ENCODE results near the gene MYO3B. TPM values are rescaled to one million over a fixed set of nuclear protein-coding genes. Genes with fewer than 3 reads are reported as not detected.

The MYO3B gene
- total RNA-seq, 1 donor from 2014 or later: not detected

- Mint-ChIP-seq H3K9me3 (ENCODE audit: low read depth) (no peaks in the 10 kb centered on the region), H3K27ac (ENCODE audit: unreplicated experiment) (no peak overlapping the region), H3K27me3 (ENCODE audit: low read depth) (peaks cover 16% of the 10 kb centered on the region), H3K36me3 (ENCODE audit: low read depth) (no peaks in the 10 kb centered on the region), H3K4me3 (ENCODE audit: unreplicated experiment) (no peak overlapping the region), H3K4me1 (ENCODE audit: low read depth) (peaks cover 4% of the 10 kb centered on the region)
- DNase-seq (ENCODE audit: low spot score): no peak
- no peak for TF ChIP-seq CTCF (IDR thresholded peaks at IDR 0.05)
Observed at GRCh38 chr2:170359466-170359865, 181.5 kb downstream of the MYO3B start.

- no peak overlapping the region for H3K4me3 Mint-ChIP-seq (ENCODE audit: unreplicated experiment)
- TF ChIP-seq CTCF (IDR thresholded peaks at IDR 0.05): no peak
- H3K9me3 Mint-ChIP-seq (ENCODE audit: low read depth): no peaks in the 10 kb centered on the region
- H3K36me3 Mint-ChIP-seq (ENCODE audit: low read depth): no peaks in the 10 kb centered on the region
- peaks cover 4% of the 10 kb centered on the region for H3K4me1 Mint-ChIP-seq (ENCODE audit: low read depth)
- no peak for DNase-seq (ENCODE audit: low spot score)
- H3K27ac Mint-ChIP-seq (ENCODE audit: unreplicated experiment): no peak overlapping the region
- peaks cover 27% of the 10 kb centered on the region for H3K27me3 Mint-ChIP-seq (ENCODE audit: low read depth)
Observed at GRCh38 chr2:170360546-170361089, 182.7 kb downstream of the MYO3B start.

- Mint-ChIP-seq H3K36me3 (ENCODE audit: low read depth) (no peaks in the 10 kb centered on the region), H3K4me1 (ENCODE audit: low read depth) (peaks cover 4% of the 10 kb centered on the region), H3K27me3 (ENCODE audit: low read depth) (peaks cover 32% of the 10 kb centered on the region), H3K4me3 (ENCODE audit: unreplicated experiment) (no peak overlapping the region), H3K27ac (ENCODE audit: unreplicated experiment) (no peak overlapping the region), H3K9me3 (ENCODE audit: low read depth) (no peaks in the 10 kb centered on the region)
- DNase-seq (ENCODE audit: low spot score): no peak
- TF ChIP-seq CTCF (IDR thresholded peaks at IDR 0.05): peak; percentile 86
Observed at GRCh38 chr2:170361090-170361936, 183.4 kb downstream of the MYO3B start.

- DNase-seq (ENCODE audit: low spot score): no peak
- peaks cover 43% of the 10 kb centered on the region for H3K27me3 Mint-ChIP-seq (ENCODE audit: low read depth)
- no peak overlapping the region for H3K4me3 Mint-ChIP-seq (ENCODE audit: unreplicated experiment)
- H3K4me1 Mint-ChIP-seq (ENCODE audit: low read depth): peaks cover 4% of the 10 kb centered on the region
- H3K27ac Mint-ChIP-seq (ENCODE audit: unreplicated experiment): peak overlapping the region; percentile 33
- no peaks in the 10 kb centered on the region for H3K36me3 Mint-ChIP-seq (ENCODE audit: low read depth)
- no peak for TF ChIP-seq CTCF (IDR thresholded peaks at IDR 0.05)
- no peaks in the 10 kb centered on the region for H3K9me3 Mint-ChIP-seq (ENCODE audit: low read depth)
Observed at GRCh38 chr2:170362313-170362870, 184.4 kb downstream of the MYO3B start.

GRCh38 chr2:170362871-170363631, 185.1 kb downstream of the MYO3B start:
- Mint-ChIP-seq H3K4me1 (ENCODE audit: low read depth) (peaks cover 4% of the 10 kb centered on the region), H3K36me3 (ENCODE audit: low read depth) (no peaks in the 10 kb centered on the region), H3K27ac (ENCODE audit: unreplicated experiment) (no peak overlapping the region), H3K4me3 (ENCODE audit: unreplicated experiment) (no peak overlapping the region), H3K9me3 (ENCODE audit: low read depth) (no peaks in the 10 kb centered on the region), H3K27me3 (ENCODE audit: low read depth) (peaks cover 47% of the 10 kb centered on the region)
- TF ChIP-seq CTCF (IDR thresholded peaks at IDR 0.05): peak; percentile 10
- DNase-seq (ENCODE audit: low spot score): no peak

All from chondrocyte (in vitro differentiated cells).